A549 (cell line): ENCODE results near the gene SGSM1.

ENCODE experiments used
- BHLHE40 ChIP-seq: IDR thresholded peaks from 2 replicates; pipeline ENCODE4 v1.6.1; 2012; ENCODE audit warnings: low read depth, low read length, inconsistent platforms
- CHD2 ChIP-seq: fragments of 150-350 bp; IDR thresholded peaks from 2 replicates; pipeline ENCODE4 v1.6.1; 2014; ENCODE audit warnings: low read length; ENCODE audit not compliant: partially characterized antibody
- GATA3 ChIP-seq: IDR thresholded peaks from 2 replicates; pipeline ENCODE4 v1.6.1; 2012; ENCODE audit warnings: borderline replicate concordance
- JUN ChIP-seq, 2 experiments: fragments of >200 bp; sonication (Bioruptor Twin); formaldehyde crosslinking; IDR thresholded peaks; 2 replicates in 1 of 2; 3 replicates in 1 of 2; pipeline ENCODE4 v1.6.1; 2016 to 2017
- POLR2A ChIP-seq: IDR thresholded peaks from 2 replicates; pipeline ENCODE4 v1.6.1; 2012; ENCODE audit warnings: mild to moderate bottlenecking, low read length
- RCOR1 ChIP-seq: fragments of 150-350 bp; IDR thresholded peaks from 2 replicates; pipeline ENCODE4 v1.6.1; 2014; ENCODE audit warnings: antibody characterized with exemption, low read length, low read depth
- SMC3 ChIP-seq: fragments of >200 bp; sonication (Bioruptor Twin); formaldehyde crosslinking; IDR thresholded peaks from 3 replicates; pipeline ENCODE4 v1.6.1; 2018; ENCODE audit warnings: inconsistent platforms
- TF ChIP-seq, protein P1 (sequence below): fragments of 200-600 bp; sonication (generic); IDR thresholded peaks from 2 replicates; pipeline ENCODE4 v1.6.1; 2016; ENCODE audit warnings: antibody characterized with exemption, mild to moderate bottlenecking, moderate library complexity
- TF ChIP-seq, protein P2 (sequence below): fragments of 250-450 bp; sonication (Bioruptor Pico); IDR thresholded peaks from 2 replicates; pipeline ENCODE4 v1.5.0; 2021; ENCODE audit warnings: mild to moderate bottlenecking, moderate library complexity, borderline replicate concordance
- TF ChIP-seq, protein P3 (sequence below): fragments of >200 bp; sonication (Bioruptor Twin); formaldehyde crosslinking; IDR thresholded peaks from 3 replicates; pipeline ENCODE4 v1.5.1; 2016

DNA sequence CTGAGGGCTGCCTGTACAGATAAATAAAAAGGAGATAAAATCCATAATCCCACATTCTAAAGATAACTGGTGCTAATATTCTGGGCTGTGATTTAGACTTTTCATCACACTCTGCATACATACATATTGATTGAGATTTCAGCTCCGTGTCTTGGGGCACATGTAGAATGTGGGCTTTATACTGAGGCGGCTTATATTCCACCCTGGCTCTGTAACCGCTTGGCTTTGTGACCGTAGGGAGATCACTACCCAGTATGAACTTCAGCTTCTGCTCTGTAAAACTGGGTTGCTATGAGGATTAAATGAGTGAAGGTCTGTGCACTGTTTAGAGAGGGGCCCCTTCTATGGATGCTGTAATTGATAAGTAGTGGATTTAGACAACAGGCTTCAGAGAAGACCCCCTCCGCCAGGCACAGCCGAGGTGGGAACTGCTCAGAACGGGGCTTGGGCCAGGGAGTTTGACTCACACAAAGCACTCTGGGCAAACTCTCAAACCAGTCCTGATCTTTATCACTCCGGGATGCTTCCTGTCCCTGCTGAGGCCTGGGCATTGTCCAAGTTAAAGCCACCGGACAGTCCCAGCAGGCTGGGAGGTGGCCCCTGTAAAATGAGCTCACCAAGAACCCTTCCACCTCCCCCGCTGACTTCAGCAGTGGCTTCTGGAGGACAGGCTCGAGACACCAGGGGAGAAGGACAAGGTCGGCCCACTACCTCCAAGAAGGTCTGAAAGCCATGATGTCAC is 163.7 kb downstream of the SGSM1 start:
- TF ChIP-seq SMC3 (no peak), BHLHE40 (no peak), RCOR1 (no peak), CHD2 (no peak), POLR2A (no peak), JUN (IDR thresholded peaks at IDR 0.05) (no peak), GATA3 (peak; percentile 59)
- TF ChIP-seq, protein P1, sequence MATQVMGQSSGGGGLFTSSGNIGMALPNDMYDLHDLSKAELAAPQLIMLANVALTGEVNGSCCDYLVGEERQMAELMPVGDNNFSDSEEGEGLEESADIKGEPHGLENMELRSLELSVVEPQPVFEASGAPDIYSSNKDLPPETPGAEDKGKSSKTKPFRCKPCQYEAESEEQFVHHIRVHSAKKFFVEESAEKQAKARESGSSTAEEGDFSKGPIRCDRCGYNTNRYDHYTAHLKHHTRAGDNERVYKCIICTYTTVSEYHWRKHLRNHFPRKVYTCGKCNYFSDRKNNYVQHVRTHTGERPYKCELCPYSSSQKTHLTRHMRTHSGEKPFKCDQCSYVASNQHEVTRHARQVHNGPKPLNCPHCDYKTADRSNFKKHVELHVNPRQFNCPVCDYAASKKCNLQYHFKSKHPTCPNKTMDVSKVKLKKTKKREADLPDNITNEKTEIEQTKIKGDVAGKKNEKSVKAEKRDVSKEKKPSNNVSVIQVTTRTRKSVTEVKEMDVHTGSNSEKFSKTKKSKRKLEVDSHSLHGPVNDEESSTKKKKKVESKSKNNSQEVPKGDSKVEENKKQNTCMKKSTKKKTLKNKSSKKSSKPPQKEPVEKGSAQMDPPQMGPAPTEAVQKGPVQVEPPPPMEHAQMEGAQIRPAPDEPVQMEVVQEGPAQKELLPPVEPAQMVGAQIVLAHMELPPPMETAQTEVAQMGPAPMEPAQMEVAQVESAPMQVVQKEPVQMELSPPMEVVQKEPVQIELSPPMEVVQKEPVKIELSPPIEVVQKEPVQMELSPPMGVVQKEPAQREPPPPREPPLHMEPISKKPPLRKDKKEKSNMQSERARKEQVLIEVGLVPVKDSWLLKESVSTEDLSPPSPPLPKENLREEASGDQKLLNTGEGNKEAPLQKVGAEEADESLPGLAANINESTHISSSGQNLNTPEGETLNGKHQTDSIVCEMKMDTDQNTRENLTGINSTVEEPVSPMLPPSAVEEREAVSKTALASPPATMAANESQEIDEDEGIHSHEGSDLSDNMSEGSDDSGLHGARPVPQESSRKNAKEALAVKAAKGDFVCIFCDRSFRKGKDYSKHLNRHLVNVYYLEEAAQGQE, result no peak
- TF ChIP-seq, protein P2, sequence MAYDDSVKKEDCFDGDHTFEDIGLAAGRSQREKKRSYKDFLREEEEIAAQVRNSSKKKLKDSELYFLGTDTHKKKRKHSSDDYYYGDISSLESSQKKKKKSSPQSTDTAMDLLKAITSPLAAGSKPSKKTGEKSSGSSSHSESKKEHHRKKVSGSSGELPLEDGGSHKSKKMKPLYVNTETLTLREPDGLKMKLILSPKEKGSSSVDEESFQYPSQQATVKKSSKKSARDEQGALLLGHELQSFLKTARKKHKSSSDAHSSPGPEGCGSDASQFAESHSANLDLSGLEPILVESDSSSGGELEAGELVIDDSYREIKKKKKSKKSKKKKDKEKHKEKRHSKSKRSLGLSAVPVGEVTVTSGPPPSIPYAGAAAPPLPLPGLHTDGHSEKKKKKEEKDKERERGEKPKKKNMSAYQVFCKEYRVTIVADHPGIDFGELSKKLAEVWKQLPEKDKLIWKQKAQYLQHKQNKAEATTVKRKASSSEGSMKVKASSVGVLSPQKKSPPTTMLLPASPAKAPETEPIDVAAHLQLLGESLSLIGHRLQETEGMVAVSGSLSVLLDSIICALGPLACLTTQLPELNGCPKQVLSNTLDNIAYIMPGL (CRISPR knock-in tag), result no peak
- TF ChIP-seq, protein P3, sequence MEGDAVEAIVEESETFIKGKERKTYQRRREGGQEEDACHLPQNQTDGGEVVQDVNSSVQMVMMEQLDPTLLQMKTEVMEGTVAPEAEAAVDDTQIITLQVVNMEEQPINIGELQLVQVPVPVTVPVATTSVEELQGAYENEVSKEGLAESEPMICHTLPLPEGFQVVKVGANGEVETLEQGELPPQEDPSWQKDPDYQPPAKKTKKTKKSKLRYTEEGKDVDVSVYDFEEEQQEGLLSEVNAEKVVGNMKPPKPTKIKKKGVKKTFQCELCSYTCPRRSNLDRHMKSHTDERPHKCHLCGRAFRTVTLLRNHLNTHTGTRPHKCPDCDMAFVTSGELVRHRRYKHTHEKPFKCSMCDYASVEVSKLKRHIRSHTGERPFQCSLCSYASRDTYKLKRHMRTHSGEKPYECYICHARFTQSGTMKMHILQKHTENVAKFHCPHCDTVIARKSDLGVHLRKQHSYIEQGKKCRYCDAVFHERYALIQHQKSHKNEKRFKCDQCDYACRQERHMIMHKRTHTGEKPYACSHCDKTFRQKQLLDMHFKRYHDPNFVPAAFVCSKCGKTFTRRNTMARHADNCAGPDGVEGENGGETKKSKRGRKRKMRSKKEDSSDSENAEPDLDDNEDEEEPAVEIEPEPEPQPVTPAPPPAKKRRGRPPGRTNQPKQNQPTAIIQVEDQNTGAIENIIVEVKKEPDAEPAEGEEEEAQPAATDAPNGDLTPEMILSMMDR, result no peak
